ENCODE data around the gene FALEC. TPM values are rescaled to one million over a fixed set of nuclear protein-coding genes. Genes with fewer than 3 reads are reported as not detected.

FALEC gene
- total RNA-seq, 1 experiment from 2014 or later = not detected

- ChIA-PET POLR2A (interaction anchor here (0.6 to 0.7 kb wide), 2 partner anchors 12 to 102 kb away, joined by 3 read pairs; no protein-coding TSS in a partner anchor), CTCF (interaction anchor here (1.1 to 1.7 kb wide), 2 partner anchors 11 to 106 kb away, joined by 4 to 8 read pairs; no protein-coding TSS in a partner anchor)
- BruUV-seq (replicated peaks) = no TSS peak
- H3K36me3 Mint-ChIP-seq (ENCODE audit: insufficient read depth, unreplicated experiment) = no peaks in the 10 kb centered on the region
- no peak overlapping the region for H3K4me3 Mint-ChIP-seq (ENCODE audit: unreplicated experiment)
- H3K27me3 Mint-ChIP-seq (ENCODE audit: insufficient read depth, unreplicated experiment) = no peaks in the 10 kb centered on the region
- intact Hi-C loops (cut with micrococcal nuclease) = no loop called here
- H3K27ac Mint-ChIP-seq (ENCODE audit: low read depth, unreplicated experiment) = no peak overlapping the region
- no peaks in the 10 kb centered on the region for H3K9me3 Mint-ChIP-seq (ENCODE audit: unreplicated experiment)
- H3K4me1 Mint-ChIP-seq (ENCODE audit: insufficient read depth, unreplicated experiment) = no peaks in the 10 kb centered on the region
- no peak for TF ChIP-seq CTCF (IDR thresholded peaks at IDR 0.05; ENCODE audit: unreplicated experiment)
- DNase-seq (ENCODE audit: unreplicated experiment) = no peak
Observed at GRCh38 chr1:150521196-150521968, 5.8 kb downstream of the FALEC start.

- no peak for TF ChIP-seq CTCF (IDR thresholded peaks at IDR 0.05; ENCODE audit: unreplicated experiment)
- POLR2A ChIA-PET = interaction anchor here (0.7 to 1.7 kb wide), 2 partner anchors 9 to 52 kb away, joined by 3 to 6 read pairs; no protein-coding TSS in a partner anchor
- Mint-ChIP-seq H3K9me3 (ENCODE audit: unreplicated experiment) (no peaks in the 10 kb centered on the region), H3K36me3 (ENCODE audit: insufficient read depth, unreplicated experiment) (no peaks in the 10 kb centered on the region), H3K27me3 (ENCODE audit: insufficient read depth, unreplicated experiment) (no peaks in the 10 kb centered on the region), H3K4me1 (ENCODE audit: insufficient read depth, unreplicated experiment) (peaks cover 6% of the 10 kb centered on the region), H3K27ac (ENCODE audit: low read depth, unreplicated experiment) (no peak overlapping the region), H3K4me3 (ENCODE audit: unreplicated experiment) (no peak overlapping the region)
- CTCF ChIA-PET = interaction anchor here (0.7 kb wide), 1 partner anchor 290 kb away, joined by 3 read pairs; no protein-coding TSS in a partner anchor
- no TSS peak for BruUV-seq (replicated peaks)
- DNase-seq (ENCODE audit: unreplicated experiment) = no peak
- intact Hi-C loops (cut with micrococcal nuclease) = no loop called here
Observed at GRCh38 chr1:150525348-150525747, 9.8 kb downstream of the FALEC start.

- Mint-ChIP-seq H3K4me3 (ENCODE audit: unreplicated experiment) (no peak overlapping the region), H3K27ac (ENCODE audit: low read depth, unreplicated experiment) (no peak overlapping the region), H3K27me3 (ENCODE audit: insufficient read depth, unreplicated experiment) (no peaks in the 10 kb centered on the region), H3K4me1 (ENCODE audit: insufficient read depth, unreplicated experiment) (peaks cover 13% of the 10 kb centered on the region), H3K9me3 (ENCODE audit: unreplicated experiment) (no peaks in the 10 kb centered on the region), H3K36me3 (ENCODE audit: insufficient read depth, unreplicated experiment) (no peaks in the 10 kb centered on the region)
- POLR2A ChIA-PET = interaction anchor here (0.7 to 2.6 kb wide), 6 partner anchors 12 to 49 kb away, joined by 3 to 17 read pairs (median 5); partner anchors contain the start of genes FALEC and TARS2
- DNase-seq (ENCODE audit: unreplicated experiment) = no peak
- no peak for TF ChIP-seq CTCF (IDR thresholded peaks at IDR 0.05; ENCODE audit: unreplicated experiment)
- no TSS peak for BruUV-seq (replicated peaks)
- intact Hi-C loops (cut with micrococcal nuclease) = no loop called here
- CTCF ChIA-PET = interaction anchor here (0.7 kb wide), 2 partner anchors 10 to 18 kb away, joined by 3 to 4 read pairs; no protein-coding TSS in a partner anchor
Observed at GRCh38 chr1:150528196-150528595, 12.6 kb downstream of the FALEC start.

- Mint-ChIP-seq H3K27me3 (ENCODE audit: insufficient read depth, unreplicated experiment) (no peaks in the 10 kb centered on the region), H3K27ac (ENCODE audit: low read depth, unreplicated experiment) (no peak overlapping the region), H3K4me3 (ENCODE audit: unreplicated experiment) (no peak overlapping the region), H3K9me3 (ENCODE audit: unreplicated experiment) (no peaks in the 10 kb centered on the region), H3K36me3 (ENCODE audit: insufficient read depth, unreplicated experiment) (no peaks in the 10 kb centered on the region), H3K4me1 (ENCODE audit: insufficient read depth, unreplicated experiment) (peaks cover 13% of the 10 kb centered on the region)
- intact Hi-C loops (cut with micrococcal nuclease) = no loop called here
- ChIA-PET CTCF (interaction anchor here (0.6 to 0.9 kb wide), 4 partner anchors 9 to 436 kb away, joined by 3 to 6 read pairs (median 3); no protein-coding TSS in a partner anchor), POLR2A (interaction anchor here (1.2 to 2.6 kb wide), 5 partner anchors 12 to 99 kb away, joined by 4 to 17 read pairs (median 7); partner anchors contain the start of genes FALEC and TARS2)
- TF ChIP-seq CTCF (IDR thresholded peaks at IDR 0.05; ENCODE audit: unreplicated experiment) = no peak
- DNase-seq (ENCODE audit: unreplicated experiment) = peak; percentile 25
- BruUV-seq (replicated peaks) = no TSS peak
Observed at GRCh38 chr1:150529017-150529416, 13.5 kb downstream of the FALEC start.
